ENCODE data around the gene NKD1. TPM values are rescaled to one million over a fixed set of nuclear protein-coding genes. Genes with fewer than 3 reads are reported as not detected.

The NKD1 gene
- total RNA-seq, 2 experiments from 2014 or later = 0.81 to 1.3 TPM

DNA sequence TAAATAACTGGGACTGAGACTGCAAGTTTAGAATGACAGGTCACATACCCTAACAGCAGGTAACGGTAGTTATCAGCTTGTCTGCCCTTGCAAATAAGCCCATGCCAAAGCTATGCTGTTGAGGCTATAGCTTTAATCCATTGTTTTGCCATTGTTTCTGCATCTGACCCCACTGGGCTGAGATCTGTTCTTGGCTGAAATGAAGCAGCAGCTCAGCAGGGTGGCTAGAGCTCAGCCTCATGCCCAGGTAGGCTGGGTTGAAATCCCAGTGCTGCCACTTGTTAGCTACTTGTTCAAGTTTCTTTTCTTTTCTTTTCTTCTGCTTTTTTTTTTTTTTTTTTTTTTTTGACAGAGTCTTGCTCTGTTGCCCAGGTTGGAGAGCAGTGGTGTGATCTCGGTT, 40.1 kb downstream of the NKD1 start:
- Mint-ChIP-seq H3K4me1 (peaks cover 19% of the 10 kb centered on the region), H3K9me3 (peaks cover 6% of the 10 kb centered on the region), H3K27ac (no peak overlapping the region), H3K4me3 (no peak overlapping the region), H3K27me3 (no peaks in the 10 kb centered on the region), H3K36me3 (ENCODE audit: low read depth) (peaks cover 6% of the 10 kb centered on the region)
- CTCF ChIA-PET = interaction anchor here (0.6 to 1.3 kb wide), 3 partner anchors 71 to 322 kb away, joined by 3 to 4 read pairs (median 3); partner anchors contain the start of gene ADCY7
- POLR2A ChIA-PET = no interaction called here
- DNase-seq = no peak

DNA sequence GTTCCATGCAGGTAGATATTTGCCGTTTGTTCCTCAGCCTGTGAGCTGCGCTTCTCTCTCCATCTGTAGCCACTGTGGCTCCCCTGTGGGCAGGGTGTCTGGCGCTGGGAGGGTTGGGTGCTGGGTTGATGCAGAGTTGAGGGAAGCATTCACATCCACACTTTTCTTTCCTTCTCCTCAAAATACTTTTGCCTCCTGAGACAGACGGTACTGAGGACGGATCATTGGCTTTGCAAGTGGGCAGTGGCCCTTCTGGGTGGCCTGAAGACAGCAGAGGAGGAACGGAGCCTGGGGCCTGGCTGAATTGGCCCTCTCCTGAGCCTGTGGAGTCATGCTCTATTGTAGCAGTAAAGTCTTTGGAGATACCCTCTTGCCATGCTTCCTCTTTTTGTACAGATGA, 43.0 kb downstream of the NKD1 start:
- DNase-seq = no peak
- H3K27ac Mint-ChIP-seq = peak overlapping the region; percentile 27
- H3K27me3 Mint-ChIP-seq = no peaks in the 10 kb centered on the region
- no peak overlapping the region for H3K4me3 Mint-ChIP-seq
- ChIA-PET CTCF (interaction anchor here (1.4 to 2.0 kb wide), 2 partner anchors 12 to 17 kb away, joined by 3 to 5 read pairs; no protein-coding TSS in a partner anchor), POLR2A (no interaction called here)
- H3K9me3 Mint-ChIP-seq = peaks cover 6% of the 10 kb centered on the region
- peaks cover 18% of the 10 kb centered on the region for H3K4me1 Mint-ChIP-seq
- H3K36me3 Mint-ChIP-seq (ENCODE audit: low read depth) = peaks cover 6% of the 10 kb centered on the region

DNA sequence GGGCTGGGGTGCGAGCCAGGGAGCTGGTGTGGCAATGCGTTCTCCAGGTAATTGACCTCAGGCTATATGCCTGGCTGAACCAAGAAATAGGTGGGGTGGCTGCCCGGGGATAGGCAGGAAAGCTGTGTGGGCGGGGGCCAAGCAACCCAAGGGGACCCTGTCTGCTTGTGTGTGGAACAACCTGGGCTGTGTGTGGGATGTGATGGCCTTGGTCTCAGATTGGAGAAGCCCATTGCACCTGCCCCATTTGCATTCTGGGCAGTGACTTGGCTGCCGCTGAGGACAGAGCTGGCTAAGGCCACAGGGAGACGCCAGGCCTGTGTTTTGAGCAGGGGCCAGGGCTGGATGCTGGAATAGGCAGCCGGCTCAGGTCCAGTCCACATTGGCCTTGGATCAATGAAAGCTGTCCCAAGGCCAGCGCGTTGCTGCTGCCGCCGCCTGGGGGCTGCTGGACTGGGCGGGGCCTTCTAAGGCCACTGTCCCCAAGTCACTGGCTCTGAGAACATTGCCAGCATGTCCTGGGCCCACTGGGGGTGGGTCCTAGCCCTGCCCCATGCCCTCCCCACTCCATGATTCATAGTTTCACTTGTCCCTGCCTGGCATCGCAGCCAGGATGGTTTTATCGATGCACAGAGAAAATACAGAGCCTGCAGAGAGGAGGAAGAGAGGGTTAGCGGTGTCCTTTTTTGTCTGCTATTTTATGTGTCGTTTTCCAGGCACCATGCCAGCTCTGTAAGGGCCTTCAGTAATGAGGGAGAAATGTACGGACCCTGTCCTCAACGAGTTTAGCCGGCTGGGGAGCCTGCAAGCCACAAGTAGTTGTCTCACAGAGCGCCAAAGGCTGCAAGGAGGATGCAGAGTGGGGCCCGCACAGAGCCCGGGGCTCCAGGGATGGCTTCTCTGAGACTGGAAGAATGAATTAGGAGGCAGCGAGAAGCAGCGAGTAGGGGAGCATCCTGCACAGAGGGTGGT, 43.9 kb downstream of the NKD1 start:
- peaks cover 6% of the 10 kb centered on the region for H3K36me3 Mint-ChIP-seq (ENCODE audit: low read depth)
- H3K4me1 Mint-ChIP-seq = peaks cover 18% of the 10 kb centered on the region
- DNase-seq = no peak
- CTCF ChIA-PET = interaction anchor here (0.6 to 1.4 kb wide), 2 partner anchors 17 to 1049 kb away, joined by 3 read pairs; no protein-coding TSS in a partner anchor
- POLR2A ChIA-PET = no interaction called here
- H3K4me3 Mint-ChIP-seq = no peak overlapping the region
- H3K27ac Mint-ChIP-seq = no peak overlapping the region
- peaks cover 6% of the 10 kb centered on the region for H3K9me3 Mint-ChIP-seq
- H3K27me3 Mint-ChIP-seq = no peaks in the 10 kb centered on the region

DNA sequence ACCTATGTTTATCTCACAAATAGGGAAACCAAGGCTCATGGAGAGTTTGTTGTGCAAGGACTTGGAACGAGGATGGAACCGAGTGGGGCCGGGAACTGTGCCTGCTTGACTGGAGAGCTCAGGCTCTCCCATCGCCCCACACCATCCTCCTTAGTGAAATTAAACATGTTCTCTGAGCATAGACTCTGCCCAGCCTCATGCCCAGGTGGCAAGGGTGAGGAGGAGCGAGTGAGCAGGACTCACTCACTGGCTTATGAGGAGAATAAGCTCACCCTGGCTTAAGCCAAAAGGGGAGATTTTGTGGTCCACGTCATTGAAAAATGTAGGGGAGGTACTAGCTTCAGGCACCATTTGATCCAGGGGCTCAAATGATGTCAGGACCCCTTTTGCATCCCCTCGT, 44.8 kb downstream of the NKD1 start:
- ChIA-PET POLR2A (no interaction called here), CTCF (interaction anchor here (0.6 to 1.3 kb wide), 4 partner anchors 17 to 1050 kb away, joined by 3 to 5 read pairs (median 3); no protein-coding TSS in a partner anchor)
- Mint-ChIP-seq H3K36me3 (ENCODE audit: low read depth) (peaks cover 3% of the 10 kb centered on the region), H3K27me3 (no peaks in the 10 kb centered on the region), H3K4me3 (no peak overlapping the region), H3K27ac (no peak overlapping the region), H3K9me3 (no peaks in the 10 kb centered on the region), H3K4me1 (peaks cover 18% of the 10 kb centered on the region)
- no peak for DNase-seq

DNA sequence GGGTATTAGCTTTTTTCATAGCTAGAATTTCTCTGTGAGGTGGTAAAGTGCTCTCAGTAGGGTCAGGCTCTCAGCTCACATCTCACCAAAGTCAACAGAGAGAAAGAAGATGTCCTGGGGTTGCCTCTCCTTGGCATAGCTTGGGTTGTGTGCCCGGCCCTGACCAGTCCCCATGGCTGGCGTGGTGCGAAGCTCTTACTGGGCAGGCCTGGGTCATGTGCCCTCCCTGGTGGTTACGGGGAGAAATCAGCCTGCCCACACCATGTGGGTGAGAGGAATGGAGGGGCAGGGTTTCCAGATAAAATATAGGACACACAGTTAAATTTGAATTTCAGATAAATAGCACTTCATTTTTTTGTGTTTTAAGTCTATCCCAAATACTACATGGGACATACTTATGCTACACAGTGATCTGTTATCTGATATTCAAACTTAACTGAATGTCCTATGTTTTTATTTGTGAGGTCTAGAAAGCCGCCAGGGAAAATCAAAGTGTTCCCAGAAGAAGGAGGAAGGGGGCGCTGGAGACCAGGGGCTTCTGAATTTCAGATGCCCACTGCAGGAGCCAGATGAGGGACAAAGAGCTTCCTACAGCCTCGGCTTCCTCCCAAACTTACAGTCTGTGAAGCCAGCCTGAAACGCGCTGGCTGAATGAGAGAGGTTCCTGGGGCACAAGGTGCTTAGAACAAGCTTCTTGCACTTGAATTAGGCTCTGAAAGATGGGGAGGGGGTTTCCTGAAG, 45.4 kb downstream of the NKD1 start:
- Mint-ChIP-seq H3K9me3 (no peaks in the 10 kb centered on the region), H3K4me1 (peaks cover 18% of the 10 kb centered on the region), H3K27ac (no peak overlapping the region), H3K36me3 (ENCODE audit: low read depth) (peaks cover 3% of the 10 kb centered on the region), H3K4me3 (no peak overlapping the region), H3K27me3 (no peaks in the 10 kb centered on the region)
- no peak for DNase-seq
- ChIA-PET POLR2A (no interaction called here), CTCF (interaction anchor here (0.9 to 1.3 kb wide), 3 partner anchors 16 to 36 kb away, joined by 3 to 5 read pairs (median 3); no protein-coding TSS in a partner anchor)

DNA sequence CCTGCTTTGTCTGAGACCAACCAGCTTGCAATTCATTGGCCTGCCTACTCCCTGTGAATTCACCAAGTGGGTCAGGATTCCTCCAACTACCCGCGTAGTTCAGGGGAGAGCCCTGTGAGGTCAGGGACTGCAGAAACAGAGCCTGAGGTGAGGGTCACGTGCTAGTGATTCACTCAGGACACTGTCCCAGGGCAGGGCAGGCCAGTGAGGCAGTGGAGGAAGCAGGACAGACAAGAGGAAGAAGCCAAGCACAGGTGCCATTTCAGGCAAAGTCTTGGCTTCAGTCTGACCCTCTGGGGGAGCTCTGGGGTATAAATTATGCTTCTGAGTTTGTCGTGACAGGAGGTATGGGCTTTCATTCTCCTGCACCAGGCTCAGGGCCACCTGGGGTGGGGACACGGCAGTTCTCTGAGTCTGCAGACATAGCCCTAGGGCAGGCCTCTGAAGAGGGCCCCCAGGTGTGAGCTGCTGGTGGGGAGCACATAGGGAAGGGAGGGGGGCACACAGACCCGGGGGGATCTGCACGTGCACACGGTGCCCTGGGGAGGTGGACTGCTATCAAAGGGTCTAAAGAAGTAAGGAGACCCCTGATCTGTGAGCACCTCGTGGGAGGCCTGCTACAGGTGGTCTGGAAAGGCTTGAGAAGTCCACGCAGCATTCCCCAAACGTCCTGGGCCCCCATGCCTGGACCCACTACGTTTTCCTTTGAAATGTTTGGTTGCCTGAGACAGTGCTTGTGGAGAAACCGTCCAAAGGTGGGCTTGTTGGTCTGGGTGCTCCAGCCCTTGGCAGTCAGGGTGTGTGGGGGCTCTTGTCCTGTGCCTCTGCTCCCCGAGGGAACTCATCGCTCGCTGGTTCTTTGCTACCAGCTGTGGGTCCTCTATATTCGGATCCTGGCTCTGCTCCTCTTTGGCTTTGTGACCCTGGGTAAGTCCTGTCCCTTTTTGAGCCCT, 46.4 kb downstream of the NKD1 start:
- POLR2A ChIA-PET = no interaction called here
- no peak for DNase-seq
- Mint-ChIP-seq H3K4me1 (peaks cover 10% of the 10 kb centered on the region), H3K9me3 (no peaks in the 10 kb centered on the region), H3K36me3 (ENCODE audit: low read depth) (no peaks in the 10 kb centered on the region), H3K4me3 (no peak overlapping the region), H3K27ac (no peak overlapping the region), H3K27me3 (no peaks in the 10 kb centered on the region)
- CTCF ChIA-PET = interaction anchor here (0.6 to 1.3 kb wide), 2 partner anchors 15 to 21 kb away, joined by 3 to 5 read pairs; no protein-coding TSS in a partner anchor

DNA sequence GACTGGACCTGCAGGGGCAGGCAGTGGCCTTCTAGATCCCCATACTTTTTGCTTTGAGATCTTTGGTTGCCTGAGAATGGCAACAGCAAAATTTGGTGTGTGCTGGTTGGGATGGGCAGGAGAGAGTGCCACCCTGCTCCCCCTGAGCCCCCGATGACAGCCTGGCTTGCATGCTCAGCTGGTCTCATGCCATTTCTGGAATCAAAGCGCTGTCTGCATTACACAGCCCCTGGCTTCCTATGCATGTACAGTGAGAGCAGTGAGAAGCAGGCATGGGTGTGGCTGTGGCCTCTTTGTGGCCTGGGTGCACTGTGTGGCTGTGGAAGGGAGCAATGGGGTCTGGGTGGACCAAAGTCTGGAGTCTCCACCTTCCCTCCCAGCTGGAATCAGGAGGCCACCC, 47.7 kb downstream of the NKD1 start:
- no peak overlapping the region for H3K4me3 Mint-ChIP-seq
- DNase-seq = no peak
- no peaks in the 10 kb centered on the region for H3K27me3 Mint-ChIP-seq
- no peak overlapping the region for H3K27ac Mint-ChIP-seq
- ChIA-PET POLR2A (no interaction called here), CTCF (no interaction called here)
- H3K4me1 Mint-ChIP-seq = peaks cover 5% of the 10 kb centered on the region
- H3K36me3 Mint-ChIP-seq (ENCODE audit: low read depth) = no peaks in the 10 kb centered on the region
- H3K9me3 Mint-ChIP-seq = no peaks in the 10 kb centered on the region

DNA sequence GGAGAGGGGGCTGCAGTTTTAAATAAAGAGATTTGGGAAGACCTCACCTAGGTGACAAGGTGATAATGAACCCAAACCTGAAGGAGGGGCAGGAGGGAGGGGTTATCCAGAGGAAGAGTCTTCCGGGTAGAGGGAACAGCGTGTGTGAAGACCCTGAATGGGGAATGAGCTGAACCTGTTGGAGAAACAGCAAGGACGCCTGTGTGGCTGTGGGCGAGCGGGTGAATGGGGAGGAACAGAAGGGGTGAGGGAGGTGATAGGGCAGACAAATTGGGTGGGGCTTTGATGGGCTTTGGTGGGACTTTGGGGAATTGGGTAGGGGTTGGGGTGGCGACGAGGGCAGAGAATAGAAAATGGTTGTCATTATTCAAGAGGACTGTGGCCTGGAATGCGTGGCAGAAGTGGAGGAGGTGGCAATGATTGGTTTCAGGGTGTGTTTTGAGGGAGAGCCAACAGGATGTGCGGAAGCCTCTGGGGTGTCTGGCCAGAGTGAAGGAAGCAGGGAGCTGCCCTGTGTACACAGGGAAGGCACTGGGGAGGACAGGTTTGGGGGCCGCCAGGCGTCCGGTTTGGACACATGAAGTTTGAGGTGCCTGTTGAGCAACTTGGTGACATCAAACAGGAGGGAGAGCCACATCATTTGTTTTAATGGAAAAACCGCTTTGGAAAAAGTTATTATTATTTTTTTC, 48.7 kb downstream of the NKD1 start:
- POLR2A ChIA-PET = no interaction called here
- Mint-ChIP-seq H3K27ac (no peak overlapping the region), H3K4me1 (peaks cover 5% of the 10 kb centered on the region), H3K36me3 (ENCODE audit: low read depth) (no peaks in the 10 kb centered on the region), H3K9me3 (no peaks in the 10 kb centered on the region), H3K4me3 (no peak overlapping the region), H3K27me3 (no peaks in the 10 kb centered on the region)
- no peak for DNase-seq
- CTCF ChIA-PET = no interaction called here

DNA sequence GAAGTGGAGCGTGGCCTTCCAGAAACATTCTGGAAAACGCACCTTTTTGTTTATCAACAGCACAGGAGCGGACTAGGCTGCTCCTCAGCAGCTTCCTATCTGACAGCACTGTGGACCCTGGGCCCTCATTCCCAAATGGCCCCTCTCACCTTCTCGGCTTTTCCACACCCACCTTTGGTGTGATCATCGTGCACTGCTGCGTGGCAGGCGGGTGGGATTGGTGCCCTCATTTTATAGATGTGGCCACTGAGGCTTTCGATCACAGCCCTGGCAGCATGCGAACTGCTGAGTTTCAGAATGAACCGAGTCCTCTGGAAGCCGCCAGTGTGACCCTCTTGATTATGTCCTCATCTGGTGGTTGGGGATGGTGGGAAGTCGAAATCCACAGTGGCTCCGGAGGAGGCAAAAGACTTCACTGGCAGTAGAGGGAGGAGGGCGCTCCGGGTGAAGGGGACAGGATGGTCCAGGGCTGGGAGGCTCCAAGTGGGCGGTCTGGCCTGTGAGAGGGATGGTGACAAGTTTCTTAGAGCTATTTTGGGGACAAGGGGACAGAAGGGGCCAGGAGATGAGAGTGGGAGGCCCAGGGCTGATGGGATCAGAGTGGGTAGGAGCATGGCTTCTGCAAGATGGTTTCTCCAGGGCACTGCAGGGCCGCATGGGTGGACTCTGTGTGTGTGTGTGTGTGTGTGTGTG, 49.5 kb downstream of the NKD1 start:
- Mint-ChIP-seq H3K36me3 (ENCODE audit: low read depth) (no peaks in the 10 kb centered on the region), H3K27ac (no peak overlapping the region), H3K27me3 (no peaks in the 10 kb centered on the region), H3K9me3 (no peaks in the 10 kb centered on the region), H3K4me1 (peaks cover 12% of the 10 kb centered on the region), H3K4me3 (no peak overlapping the region)
- no peak for DNase-seq
- ChIA-PET POLR2A (no interaction called here), CTCF (no interaction called here)

DNA sequence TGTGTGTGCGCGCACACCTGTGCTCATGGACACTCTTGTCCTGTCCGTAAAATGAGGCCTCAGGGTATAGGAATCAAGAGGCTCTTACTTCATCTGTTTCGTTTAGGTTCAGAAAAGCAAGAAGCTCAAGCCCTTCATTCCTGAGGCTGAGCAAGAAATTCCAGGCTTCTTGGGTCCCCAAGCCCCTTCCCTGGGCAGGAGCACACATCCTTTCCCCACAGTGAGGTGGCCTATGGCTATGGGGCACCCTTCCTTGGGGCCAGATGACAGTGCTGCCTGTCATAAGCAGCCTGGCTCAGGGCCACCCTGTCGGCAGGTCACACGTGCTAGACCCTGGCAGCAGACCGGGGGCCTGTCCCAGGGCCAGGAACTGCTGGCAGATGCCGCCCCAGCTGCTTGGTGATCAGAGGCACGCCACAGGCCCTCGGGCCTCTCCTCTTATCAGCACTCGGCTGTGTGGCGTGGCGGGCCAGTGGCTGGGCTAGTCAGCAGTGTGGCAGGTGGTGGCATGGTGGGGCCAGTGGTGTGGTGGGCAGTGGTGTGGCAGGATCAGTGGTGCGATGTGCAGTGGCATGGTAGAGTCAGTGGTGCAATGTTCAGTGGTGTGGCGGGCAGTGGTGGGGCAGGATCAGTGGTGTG, 50.2 kb downstream of the NKD1 start:
- POLR2A ChIA-PET = no interaction called here
- CTCF ChIA-PET = no interaction called here
- Mint-ChIP-seq H3K4me3 (no peak overlapping the region), H3K27ac (no peak overlapping the region), H3K4me1 (peaks cover 19% of the 10 kb centered on the region), H3K36me3 (ENCODE audit: low read depth) (no peaks in the 10 kb centered on the region), H3K27me3 (no peaks in the 10 kb centered on the region), H3K9me3 (no peaks in the 10 kb centered on the region)
- DNase-seq = no peak

DNA sequence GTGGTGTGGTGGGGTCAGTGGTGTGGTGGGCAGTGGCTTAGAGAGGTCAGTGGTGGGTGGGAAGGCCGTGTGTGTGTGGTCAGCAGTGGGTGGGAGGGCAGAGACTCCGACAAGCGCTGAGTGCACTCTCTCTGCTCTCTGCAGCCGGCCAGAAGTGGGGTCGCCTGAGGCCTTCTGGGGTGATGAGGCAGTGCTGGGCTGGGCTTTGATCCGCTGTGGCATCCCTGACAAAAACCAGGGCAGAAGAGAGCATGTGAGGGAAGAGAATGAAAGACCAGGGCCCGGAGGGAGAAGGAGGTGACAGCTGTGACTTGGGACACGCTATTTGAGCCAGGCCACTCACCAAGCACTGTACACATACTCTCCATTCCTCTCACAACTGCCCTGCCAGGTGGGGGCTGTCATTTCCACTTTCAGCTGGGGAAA, 50.8 kb downstream of the NKD1 start:
- H3K27me3 Mint-ChIP-seq = no peaks in the 10 kb centered on the region
- CTCF ChIA-PET = no interaction called here
- no peak for DNase-seq
- peaks cover 24% of the 10 kb centered on the region for H3K4me1 Mint-ChIP-seq
- H3K9me3 Mint-ChIP-seq = no peaks in the 10 kb centered on the region
- H3K27ac Mint-ChIP-seq = no peak overlapping the region
- H3K4me3 Mint-ChIP-seq = no peak overlapping the region
- POLR2A ChIA-PET = no interaction called here
- no peaks in the 10 kb centered on the region for H3K36me3 Mint-ChIP-seq (ENCODE audit: low read depth)

Measured in activated CD4-positive, alpha-beta T cell treated with anti-CD3 and anti-CD28 coated beads, Interleukin-2, amount 10 ng/mL, durations not matched to agents 7 days and 5 days (primary cell).